HG03571 (cell line): Measurements from ENCODE around the gene PI4K2B.
"Not testable (repeated sequence)": the region's sequence is repeated elsewhere in the genome, so short reads cannot be mapped to it uniquely, and the experiment has no call there.

Source experiments
- ATAC-seq: cut with Tn5 transposase; IDR thresholded peaks from one replicate; pipeline ENCODE4 v1.9.1; 2021; ENCODE audit not compliant: unreplicated experiment

The PI4K2B gene

DNA sequence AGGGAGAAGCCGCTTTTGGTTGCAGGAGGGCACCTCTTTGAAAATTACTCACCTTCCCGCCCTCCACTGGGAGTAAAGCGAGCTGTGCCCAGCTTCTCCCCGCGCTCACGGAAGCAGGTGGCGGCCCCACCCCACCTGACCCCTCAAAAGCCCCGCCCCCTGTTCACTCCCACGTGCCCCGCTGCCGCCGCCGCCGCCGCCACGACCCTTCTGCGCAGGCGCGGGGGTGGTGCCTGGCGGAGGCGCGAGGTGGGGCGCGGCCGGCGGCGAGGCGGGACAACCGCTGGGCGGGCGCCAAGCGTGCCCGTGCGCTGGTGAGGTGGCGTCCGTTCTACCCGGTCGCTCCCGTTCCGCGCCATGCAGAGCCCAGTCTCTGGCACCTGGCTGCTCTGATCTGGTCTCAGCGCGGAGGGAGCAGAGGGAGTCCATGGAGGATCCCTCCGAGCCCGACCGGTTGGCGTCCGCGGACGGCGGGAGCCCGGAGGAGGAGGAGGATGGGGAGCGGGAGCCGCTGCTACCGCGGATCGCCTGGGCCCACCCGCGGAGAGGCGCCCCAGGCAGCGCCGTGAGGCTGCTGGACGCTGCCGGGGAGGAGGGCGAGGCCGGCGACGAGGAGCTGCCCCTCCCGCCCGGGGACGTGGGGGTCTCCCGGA lies at the start of gene PI4K2B:
PI4K2B (plus strand) TSS at position 297 of the 653 bp plus-strand sequence; CDS start at position 428, 131 bp downstream.
- ATAC-seq: peak; percentile 76

DNA sequence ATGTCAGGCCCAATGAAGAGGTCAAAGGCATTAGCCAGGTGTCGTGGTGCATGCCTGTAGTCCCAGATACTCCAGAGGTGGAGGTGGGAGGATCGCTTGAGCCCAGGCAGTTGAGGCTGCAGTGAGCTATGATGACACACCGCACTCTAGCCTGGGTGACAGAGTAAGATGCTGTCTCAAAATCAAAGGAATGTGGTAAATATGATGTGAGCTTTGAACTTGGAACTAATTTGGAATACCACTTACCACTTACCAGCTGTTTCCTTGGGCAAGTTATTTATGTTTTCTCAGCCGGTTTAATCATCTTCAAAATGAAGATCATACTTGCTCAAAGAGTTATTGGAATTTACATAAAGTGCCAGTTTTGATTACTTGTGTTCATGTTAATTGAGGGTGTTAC lies 49.8 kb upstream of the PI4K2B start:
- no peak for ATAC-seq

DNA sequence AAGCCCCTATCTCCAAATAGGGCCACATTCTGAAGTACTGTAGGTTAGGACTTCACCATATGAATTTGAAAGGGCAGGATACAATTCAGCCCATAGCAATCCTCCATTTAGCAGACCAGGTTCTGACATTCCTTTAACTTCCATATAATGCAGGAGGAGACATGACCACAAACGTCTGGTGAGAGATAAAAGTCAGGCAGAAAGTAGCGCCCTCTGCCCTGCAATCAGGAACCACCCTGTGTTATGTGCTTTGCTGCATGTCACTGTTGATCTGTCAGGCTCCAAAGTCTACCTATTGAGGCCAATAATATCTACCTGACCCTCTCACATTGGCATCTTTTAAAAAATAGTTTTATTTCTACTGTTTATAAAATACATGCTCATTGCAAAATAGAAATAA lies 43.4 kb upstream of the PI4K2B start:
- ATAC-seq: no peak

DNA sequence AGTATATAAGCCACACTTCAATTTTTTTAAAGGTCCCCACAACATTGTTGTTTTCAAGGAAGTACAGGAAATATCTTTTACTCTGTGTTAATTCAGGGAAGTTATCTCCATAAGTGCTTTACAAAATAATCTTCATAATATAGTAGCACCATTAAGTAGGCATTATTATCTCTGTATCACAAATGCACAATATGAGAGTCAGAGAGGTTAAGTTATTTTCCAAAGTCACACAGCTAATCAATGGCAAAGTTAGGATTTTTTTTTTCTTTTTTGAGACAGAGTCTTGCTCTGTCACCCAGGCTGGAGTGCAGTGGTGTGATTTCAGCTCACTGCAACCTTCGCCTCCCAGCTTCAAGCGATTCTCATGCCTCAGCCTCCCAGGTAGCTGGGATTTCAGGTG lies 35.1 kb upstream of the PI4K2B start:
- no peak for ATAC-seq

DNA sequence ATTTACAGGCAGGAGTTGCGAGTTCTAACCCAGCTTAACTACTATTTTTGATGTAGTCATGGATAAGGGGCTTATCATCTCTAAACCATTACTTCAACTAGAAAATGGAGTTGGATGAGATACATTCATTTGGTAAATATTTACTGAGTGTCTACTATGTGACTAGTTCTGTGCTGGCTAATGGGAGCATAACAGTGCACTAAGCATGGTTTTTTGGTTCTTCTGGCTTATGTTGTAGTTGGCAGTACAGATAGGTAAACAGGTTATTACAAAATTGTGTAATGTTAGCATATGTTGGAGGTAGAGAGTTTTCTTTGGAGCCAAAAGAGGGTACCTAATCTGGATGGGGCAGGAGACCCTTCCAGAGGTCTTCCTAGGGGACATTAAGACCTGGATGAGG lies 25.8 kb upstream of the PI4K2B start:
- no peak for ATAC-seq

DNA sequence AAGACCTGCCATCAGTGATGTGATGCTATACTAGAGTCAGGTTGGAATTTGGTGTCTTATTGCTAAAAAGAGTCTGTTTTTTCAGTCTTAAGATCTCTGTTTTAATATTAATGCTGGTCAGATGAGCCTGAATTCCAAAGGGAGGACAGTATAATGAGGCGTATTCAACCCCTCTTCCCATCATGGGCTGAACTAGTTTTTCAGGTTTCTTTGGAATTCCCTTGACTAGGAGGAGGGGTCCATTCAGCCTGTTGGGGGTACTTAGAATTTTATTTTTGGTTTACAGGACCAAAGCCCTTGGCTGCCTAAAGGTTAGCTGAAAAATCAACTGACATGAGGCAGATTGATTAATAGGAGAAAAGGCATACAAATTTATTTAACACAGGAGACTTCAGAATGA lies 24.1 kb upstream of the PI4K2B start:
- no peak for ATAC-seq

DNA sequence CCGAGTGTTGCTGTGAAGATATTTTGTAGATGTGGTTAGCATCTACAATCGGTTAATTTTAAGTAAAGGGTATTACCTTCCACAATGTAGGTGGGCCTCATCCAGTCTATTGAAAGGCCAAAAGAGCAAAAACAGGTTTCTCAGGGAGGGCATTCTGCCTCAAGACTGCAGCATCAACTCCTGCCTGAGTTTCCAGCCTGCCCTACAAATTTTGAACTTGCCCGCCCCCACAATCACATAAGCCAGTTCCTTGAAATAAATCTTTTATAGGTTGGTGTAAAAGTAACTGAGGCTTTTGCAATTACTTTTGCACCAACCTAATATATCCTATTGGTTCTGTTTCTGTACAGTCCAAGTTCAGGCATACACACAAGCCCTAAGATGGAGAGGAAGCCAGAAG lies 22.1 kb upstream of the PI4K2B start:
- no peak for ATAC-seq

DNA sequence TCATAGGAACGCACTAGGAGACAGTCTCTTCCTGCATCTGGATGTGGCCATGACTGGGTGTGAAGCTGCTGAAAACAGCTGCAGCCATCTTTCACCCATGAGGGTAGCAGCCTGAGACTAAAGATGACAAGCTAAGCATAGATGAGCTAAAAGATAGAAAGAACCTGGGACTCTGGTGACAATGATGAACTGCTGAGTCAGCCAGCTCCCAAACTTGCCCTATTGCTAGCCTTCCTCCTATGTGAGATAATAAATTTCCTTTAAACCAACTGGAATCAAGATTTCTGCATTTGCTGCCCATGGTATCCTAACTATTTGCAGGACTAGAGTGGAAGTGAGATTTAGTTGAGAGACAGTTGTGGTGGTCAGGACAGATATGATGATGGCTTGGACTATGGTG lies 21.0 kb upstream of the PI4K2B start:
- ATAC-seq: no peak

DNA sequence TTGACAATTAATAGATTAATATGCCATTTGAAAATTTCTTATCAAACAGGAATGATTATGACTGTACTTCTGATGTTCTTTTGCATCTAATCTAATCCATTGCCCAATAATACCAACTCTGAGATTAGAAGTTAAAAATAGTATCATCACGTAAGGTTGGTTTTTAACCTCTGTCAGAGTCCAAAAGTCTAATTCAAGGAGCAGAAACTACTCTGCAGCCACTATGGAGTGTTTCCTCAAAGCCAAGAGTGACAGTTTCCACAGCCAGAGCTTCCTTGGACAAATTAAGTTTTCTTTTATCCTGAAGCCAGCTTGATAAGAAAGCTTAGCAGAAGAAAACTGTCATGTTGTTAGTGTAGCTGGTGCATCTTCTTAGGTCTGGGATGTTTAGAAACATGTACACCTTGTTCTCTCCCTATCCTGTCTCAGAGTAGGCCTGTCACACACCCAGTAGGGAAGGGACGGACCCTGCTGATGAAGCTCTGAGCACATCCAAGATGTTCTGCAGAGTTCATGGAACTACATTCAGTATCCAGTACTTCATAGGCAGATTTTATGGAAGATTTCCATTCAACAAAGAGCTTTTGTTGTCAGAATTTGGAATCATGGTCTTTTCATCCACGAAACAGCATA lies 20.4 kb upstream of the PI4K2B start:
- ATAC-seq: no peak

DNA sequence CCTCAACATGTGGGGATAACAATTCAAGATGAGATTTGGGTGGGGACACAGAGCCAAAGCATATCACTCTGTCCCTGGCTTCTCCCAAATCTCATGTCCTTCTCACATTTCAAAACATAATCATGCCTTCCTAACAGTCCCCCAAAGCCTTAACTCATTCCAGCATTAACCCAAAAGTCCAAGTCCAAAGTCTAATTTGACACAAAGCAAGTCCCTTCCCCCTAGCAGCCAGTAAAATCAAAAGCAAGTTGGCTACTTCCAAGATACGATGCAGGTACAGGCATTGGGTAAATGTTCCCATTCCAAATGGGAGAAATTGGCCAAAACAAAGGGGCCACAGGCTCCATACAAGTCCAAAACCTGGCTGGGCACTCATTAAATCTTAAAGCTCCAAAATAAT lies 19.1 kb upstream of the PI4K2B start:
- not testable (repeated sequence) for ATAC-seq

DNA sequence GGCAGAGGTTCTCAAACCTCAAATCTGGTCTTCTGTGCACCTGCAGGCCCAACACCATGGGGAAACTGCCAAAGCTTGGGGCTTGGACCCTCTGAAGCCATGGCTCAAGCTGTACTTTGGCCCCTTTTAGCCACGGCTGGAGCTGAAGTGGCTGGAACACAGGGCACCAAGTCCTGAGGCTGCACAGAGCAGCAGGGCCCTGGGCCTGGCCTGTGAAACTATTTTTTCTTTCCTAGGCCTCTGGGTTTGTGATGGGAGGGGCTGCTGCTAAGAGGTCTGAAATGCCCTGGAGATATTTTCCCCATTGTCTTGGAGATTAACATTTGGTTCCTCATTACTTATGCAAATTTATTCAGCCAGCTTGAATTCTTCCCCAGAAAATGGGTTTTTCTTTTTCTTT lies 18.3 kb upstream of the PI4K2B start:
- ATAC-seq: no peak

DNA sequence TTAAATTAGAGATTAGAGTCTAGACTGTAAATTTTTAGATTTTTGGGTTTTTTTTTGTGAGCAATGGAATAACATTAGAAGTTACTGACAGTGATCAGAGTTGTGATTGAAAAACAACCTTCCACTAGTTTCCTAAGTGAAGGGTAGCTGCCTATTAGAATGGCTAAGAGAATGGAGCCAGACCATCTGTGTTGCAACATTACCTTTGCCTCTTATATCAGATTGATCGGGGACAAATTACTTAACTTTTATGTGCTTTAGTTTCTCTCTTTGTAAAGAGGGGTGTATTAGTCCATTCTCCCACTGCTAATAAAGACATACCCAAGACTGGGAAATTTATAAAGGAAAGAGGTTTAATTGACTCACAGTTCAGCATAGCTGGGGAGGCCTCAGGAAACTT lies 12.5 kb upstream of the PI4K2B start:
- ATAC-seq: no peak

DNA sequence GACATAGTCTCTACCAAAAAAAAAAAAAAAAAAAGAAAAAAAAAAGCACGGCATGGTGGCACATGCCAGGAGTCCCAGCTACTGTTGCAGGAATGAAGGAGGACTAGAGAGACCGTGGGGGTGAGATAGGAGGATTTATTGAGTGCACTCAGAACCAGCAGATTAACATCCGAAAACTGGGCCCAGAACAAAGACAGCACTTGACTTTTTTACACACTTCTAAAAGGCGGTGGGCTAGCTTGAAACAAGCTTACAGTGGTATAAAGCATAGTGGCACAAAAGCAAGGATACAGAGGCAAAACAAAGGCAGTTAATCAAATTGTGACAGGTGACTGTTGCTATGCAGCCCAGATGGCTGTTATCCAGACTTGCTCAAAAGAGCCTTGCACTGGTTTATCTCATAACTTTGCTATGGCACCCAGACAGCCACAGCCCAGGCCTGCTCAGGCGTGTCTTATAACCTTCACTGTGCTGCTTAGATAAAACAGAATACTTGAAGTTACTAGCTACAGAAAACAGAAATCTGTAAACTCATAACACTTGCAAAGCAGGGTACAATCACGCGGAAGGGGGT lies 9.9 kb upstream of the PI4K2B start:
- ATAC-seq: no peak

DNA sequence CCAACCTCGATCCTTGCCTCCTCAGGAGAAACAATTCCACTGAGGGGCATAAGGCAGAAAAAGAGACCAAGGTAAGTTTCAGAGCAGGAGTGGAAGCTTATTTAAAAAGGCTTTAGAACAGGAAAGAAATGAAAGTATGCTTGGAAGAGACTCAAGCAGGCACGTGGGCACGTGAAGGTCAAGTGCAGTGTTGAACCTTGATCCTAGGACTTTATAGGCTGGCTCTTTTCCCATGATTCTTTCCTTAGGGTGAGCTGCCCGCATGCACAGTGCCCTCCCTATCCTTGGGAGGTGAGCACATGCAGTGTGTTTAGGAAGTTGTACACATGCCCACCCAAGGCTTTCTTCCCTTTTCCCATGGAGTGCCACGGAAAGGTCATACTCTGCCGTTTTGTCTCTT lies 4.0 kb upstream of the PI4K2B start:
- ATAC-seq: no peak

DNA sequence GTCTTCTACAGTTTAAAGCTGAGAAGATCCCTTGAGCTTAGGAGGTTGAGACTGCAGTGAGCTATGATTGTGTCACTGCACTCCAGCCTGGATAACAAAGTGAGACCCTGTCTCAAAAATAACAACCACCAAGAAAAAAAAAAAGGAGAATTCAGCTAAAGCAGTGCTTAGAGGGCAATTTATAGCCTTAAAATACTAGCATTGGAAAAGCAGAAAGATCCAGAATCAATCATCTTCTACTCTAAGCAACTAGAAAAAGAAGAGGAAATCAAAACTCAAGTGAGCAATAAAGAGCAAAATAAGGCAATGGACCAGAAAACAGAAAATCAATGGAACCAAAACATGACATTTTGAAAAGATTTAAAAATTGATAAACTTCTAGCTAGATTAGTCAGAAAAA lies 639 bp upstream of the PI4K2B start:
- ATAC-seq: no peak

DNA sequence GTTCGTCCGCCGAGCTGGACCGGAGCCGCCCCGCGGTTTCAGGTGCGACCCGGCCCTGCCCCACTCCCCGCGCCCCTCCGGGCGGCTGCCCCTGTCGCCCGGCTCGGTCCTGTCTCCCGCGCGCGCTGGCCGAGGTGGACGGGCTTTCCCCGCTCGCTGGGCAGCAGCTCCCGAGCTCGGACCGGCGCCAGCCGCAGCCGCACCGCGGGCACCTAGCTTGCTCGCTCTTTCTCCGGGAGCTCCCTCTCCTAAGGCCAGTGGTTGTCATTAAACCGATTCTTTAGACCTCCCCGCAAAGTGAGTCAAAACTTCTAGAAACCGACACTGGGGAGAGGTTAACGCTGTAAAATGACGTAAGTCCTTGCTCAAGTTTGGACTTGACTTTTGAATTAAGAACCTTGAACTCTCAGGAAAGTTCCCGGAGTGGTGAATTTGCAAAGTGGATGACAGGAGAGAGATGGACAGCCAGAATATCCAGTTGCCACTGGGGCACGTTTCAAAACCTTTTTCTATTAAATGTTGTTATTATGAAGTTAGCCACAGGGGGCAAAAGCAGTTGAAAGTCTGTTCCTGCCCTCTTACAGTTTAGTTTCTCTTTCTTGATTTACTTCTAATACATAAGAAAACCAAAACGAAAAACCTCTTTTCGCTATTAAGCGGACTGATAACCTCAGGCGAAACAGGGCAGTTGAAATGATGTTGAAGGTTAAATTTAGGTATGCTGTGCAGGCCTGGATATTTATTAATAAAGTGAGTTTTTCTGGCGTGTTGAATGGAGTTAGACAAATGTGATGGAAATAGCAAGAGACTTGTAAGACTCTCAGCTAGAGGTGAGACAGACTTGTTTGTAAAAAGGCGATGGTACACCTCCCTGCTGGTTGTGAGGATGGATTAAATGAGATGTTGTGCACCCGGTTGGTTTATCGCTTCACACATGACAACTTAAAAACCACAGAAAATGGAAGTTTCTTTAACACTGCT lies 847 bp downstream of the PI4K2B start:
- peak; percentile 53 for ATAC-seq

DNA sequence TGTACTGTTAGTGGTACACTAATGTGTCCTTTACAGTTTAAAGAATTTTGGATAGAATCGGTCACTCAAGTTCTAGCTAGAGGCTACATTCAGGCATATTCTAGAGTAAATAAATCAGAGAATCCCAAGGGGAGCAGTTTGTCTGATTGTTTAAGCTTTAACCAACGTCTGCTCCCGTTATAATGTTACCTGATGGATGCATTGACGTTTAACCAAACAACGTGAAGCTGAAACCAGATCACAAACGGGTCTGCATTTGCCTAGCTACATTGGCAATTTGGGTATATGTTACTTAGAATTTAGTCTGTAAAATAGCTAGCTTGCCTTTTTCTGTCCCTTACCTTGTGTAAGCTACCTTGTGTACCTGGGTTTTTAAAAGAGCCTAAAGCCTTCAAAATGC lies 1.6 kb downstream of the PI4K2B start:
- no peak for ATAC-seq

DNA sequence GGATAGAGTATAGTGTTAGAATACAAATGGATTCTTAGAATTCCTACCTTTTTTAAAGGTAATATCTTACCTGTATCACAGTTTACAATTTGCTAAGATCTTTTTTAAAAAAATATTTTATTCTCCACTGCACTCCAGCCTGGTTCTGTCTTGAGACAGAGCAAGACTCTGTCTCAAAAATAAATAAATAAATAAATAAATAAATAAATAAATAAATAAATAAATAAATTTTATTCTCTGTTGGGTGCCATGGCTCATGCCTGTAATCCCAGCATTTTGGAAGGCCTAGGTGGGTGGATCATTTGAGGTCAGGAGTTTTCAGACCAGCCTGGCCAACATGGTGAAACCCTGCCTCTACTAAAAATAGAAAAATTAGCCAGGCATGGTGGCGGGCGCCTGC lies 2.2 kb downstream of the PI4K2B start:
- not testable (repeated sequence) for ATAC-seq

DNA sequence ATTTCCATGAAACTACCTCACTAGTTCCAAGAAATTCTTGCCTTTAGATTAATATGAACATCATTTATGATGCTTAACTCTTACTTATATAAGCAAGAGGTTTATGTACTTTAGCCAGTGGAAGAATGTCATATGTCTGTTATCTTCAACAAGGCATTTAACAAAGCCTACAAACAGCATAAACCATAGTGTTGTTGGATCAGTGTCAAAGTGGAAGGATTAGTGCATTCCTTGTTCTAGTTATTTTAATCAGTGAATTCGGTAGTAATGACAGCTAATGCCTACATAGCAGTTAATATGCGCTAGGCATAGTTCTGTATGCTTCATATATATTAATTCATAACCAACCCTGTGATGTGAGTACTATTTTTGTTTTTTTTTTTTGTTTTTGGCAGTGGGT lies 3.1 kb downstream of the PI4K2B start:
- no peak for ATAC-seq

DNA sequence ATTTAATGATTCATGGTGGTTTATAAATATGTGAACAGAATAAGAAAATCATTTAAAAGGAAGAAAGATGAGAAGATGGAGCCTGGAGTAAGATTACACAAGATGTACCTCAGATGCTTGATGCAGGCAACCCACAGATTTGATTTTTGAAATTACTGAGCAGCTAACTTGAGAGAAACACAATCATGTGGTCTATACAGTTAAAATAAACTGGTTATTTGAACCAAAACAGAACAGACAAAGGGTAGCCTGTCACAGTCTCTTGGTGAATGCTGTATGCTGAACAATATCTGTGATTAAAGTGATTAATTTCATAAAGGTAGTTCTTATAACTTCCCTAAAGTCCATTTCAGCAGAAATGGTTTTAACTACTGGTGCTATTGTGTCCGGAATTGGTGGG lies 4.2 kb downstream of the PI4K2B start:
- ATAC-seq: no peak

DNA sequence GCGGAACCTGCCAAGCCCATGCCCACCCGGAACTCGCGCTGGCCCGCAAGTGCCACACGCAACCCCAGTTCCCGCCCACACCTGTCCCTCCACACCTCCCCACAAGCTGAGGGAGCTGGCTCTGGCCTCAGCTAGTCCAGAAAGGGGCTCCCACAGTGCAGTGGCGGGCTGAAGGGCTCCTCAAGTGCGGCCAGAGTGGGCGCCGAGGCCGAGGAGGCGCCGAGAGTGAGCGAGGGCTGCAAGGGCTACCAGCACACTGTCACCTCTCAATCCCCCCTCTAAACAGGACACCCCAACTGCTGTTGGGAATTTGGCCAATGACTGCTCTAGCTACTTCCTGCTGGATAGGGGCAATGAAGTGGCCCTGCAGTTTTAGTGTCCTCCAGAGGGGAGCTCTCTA lies 5.7 kb downstream of the PI4K2B start:
- ATAC-seq: not testable (repeated sequence)
